MV-4-11 (cell line): ENCODE results near the gene TEX29.

Source experiments
- DNase-seq: peaks from one replicate; lab custom pipeline; 2025; lab: John Stamatoyannopoulos, UW

The TEX29 gene

GRCh38 chr13:111343186-111343805 is 22.9 kb downstream of the TEX29 start:
- DNase-seq: no peak

DNA sequence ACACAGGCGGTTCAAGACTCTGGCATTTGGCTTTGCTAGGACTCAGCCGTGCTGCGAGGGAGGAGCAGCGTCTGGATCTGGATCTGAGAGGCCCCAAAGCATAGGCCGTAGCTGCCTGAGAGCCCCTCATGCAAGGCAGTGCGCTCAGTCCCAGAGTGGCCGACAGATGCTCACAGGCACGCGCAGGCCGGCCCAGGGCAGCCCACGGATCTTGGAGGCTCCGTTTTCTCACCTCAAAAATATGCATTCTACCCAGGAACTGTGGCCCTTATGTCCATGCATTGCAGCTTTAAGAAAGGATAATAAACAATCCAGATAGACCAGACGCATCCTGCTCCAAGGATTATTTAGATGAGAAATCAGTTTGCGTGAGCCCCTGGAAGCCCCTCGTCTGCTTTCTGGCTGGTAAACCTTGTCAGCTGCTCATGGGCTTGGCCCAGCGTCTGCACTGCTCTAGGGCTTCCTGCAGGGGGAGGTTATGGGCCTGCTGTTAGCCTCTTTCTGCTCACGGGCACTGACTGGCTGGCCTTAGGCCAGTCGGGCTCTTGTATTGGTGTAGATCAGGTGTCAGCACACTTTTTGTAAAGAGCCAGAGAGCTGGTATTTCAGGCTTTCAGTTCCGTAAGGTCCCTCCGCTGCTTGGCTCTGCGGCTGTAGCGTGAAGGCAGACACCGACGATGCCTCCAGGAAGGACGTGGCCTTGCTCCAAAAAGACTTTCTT is 24.2 kb downstream of the TEX29 start:
- no peak for DNase-seq

DNA sequence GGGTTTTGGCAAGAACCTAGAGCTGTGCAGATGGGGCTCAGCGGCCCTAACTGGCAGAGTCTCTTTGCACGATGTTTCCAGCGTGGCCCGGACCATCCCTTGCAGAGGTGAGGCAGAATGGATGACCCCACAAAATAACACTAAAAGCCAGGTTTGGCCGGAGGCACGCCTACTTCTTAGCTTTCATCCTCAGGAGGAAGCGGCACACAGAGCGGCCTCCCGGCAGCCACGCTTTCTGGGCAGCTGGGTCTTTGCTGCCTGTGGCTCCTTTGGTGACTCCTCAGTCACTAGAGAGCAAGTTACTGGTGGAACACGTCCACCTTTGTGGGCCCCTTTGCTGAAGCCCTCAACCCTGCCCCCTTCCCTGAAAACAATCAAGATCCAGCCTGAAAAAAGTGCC is 25.2 kb downstream of the TEX29 start:
- DNase-seq: no peak

GRCh38 chr13:111346101-111346680 is 25.7 kb downstream of the TEX29 start:
- DNase-seq: no peak

DNA sequence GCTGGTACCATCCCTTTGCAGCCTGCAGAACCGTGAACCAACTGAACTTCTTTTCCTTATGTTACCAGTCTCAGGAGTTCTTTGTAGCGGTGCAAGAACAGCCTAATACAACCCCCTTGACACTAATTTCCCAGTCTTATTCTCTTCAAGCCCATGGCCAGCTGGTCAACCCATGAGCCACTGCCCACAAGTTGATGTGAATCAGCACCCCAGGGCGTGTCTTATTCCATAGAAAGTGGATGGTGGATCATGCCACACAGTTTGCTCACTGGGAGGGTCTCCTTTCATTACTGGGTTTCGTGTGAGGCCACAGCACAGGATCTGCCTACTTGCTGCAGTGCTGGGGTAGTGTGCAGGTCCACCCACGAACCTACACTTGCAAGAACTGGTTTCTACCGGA is 27.0 kb downstream of the TEX29 start:
- DNase-seq: no peak

DNA sequence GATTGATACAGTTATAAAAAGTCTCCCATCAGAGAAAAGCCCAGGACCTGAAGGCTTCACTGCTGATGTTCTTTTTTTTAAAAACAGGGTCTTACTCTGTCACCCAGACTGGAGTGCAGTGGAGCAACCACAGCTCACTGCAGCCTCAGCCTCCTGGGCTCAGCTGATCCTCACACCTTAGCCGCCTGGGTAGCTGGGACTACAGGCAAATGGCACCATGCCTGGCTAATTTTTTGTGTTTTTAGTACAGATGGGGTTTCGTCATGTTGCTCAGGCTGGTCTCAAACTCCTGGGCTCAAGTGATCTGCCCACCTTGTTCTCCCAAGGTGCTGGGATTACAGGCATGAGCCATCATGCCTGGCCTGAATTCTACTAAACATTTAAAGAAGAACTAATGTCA is 33.1 kb downstream of the TEX29 start:
- DNase-seq: no peak

DNA sequence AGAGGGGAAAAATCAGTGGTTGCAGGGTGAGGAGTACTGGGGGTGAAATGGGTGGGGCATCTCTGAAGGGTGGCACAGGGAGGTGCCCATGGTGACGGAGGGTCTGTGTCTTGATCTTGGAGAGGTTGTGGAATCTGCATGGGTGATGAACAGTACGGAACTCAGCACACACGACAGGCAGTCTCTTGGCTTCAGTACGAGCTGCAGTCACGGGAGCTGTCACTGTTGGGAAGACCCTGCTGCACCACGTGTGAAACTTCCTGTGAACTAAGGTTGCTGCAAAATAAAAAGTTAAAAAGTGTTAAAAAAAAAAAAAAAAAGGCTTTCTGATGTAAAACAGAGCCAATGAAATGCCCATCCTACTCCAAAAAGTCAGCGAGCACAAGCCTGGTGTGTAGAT is 34.3 kb downstream of the TEX29 start:
- no peak for DNase-seq

DNA sequence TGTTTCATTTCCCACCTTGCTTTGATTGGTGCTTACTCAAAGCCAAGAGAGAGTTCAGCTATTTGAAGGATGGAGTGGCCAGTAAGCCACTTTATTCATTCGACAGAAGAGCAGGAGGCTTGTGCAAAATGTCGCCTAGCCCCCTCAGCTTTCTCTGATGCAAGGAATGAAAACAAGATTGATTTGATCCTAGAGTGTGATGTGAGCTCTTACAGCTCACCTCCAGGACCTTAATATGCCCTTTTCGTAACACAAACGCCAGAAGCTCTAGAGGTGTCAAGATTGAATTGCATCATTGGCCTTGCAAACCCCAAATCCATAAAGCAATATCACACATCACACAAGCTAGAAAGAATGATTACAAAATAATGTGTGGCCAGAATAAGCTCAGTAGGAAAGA is 36.4 kb downstream of the TEX29 start:
- no peak for DNase-seq

DNA sequence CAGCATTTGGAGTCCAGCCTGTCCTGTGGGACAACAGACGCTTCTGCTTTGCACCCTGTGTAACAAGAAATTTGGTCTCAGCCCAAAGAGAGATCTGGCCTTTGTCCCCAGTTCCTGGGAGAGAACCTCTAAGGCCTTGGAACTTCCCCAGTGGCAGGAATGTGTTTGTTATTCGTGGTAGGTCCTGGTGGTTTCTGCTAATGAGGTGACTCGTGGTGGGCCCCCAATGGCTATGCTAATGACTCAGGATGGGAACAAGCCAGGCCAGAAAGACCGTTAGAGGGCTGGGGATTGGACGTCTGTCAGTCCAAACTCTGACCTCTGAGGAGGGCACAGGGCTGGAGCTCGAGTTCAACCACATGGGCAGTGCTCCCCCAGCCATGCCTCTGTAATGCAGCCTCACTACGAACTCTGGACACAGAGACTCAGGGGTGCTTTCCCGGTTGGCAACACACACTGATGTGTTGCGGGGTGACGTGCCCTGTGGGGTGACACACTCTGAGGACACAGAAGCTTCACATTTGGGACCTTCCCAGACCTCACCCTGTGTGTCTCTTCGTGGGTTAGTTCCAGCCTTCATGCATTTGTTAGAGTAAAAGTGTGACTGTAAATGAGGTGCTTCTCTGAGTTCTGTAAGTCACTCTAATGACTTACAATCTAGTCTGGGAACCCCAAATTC is 38.9 kb downstream of the TEX29 start:
- DNase-seq: no peak

- no peak for DNase-seq
Observed at GRCh38 chr13:111359930-111360329, 39.5 kb downstream of the TEX29 start.

DNA sequence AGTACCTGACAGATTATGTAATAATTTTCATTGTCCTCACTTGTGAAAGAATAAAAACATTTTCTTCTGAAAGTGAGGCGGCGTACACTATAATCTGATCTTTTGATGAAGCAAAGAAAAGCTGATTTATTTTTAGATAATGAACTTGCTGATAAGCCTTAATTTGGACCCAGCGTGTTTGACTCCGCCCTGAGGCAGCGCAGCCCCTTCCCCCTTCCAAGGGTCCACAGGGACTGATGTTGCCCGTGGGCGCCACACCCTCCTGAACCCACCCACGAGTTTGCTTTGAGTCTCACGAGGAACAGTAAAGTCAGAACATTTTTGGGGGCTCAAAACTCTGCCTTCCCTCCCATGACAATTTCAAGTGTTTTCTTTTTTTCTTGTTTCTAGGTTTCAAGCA is 40.0 kb downstream of the TEX29 start:
- no peak for DNase-seq

GRCh38 chr13:111361046-111361872 is 40.8 kb downstream of the TEX29 start:
- DNase-seq: no peak

DNA sequence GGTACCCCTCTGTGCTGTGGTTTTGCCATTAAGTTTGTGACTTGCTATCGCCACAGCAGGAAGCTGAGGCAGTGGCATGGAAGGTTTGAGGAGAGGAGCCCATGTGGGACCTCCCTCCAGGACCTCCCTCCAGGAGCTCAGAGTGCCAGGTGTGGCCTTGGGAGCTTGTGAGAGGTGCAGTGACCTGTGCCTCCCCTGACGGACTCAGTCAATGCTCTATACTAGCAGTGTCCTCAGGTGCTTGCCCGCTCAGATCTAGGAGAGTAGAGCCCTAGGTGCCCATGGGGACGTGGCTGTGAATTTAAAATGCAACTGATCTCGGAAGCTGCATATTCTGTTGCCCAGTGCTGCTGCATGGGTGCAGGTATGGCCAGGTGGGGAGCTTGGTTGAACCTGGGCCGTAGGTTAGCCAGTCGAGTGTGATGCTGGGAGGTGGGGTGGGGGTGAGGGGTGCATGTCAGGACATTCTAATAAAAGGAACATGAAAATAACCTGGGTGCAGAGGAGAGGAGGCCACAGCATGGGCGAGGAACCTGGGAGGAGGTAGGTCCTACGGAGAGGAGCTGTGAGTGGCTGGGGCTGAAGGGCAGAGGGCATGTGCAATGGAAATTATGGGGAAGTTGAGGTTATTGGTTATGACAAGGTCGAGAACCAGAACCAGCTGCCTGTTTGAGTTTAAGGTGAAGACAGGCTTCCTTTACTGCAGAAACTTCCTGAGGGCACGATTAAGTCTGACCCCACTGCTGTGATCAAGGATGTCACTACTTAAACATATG is 41.6 kb downstream of the TEX29 start:
- peak; percentile 14 for DNase-seq

DNA sequence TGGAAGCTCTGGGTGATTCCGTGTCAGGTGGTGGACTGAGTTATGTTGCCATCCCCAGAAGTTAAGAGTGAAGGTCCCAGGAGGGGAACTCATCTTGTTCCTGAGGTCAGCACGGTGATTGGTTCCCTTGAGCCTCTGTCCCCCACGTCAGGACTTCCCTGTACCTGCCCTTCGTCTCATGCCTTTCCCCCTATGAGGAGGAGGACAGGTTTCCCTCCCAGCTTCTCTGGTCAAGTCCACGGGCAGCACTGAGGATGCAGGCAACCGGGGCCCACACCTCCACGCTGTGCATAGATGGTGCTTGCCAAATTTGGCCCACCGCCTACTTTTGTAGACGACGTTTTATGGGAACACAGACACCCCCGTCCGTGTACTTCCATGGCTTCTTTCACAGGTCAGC is 42.7 kb downstream of the TEX29 start:
- DNase-seq: no peak

DNA sequence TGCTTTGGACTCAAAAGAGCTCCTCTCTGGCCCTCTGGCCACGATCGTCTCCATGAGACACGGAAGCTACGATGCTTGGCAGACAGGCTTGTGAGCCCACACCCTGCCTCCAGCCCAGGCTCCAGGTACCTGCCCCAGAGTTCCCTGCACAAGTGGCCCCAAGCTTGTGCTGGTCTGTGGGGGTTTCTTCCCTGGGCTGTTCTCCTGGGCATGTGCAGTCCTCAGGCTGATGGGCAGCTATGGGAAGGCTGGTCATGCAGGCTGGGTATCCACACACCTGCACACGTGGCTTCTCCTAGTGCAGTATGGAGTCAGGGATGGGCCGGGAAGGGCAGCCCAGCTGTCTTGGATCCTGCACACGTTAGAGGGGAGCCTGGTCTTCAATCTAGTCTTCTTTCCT is 43.1 kb downstream of the TEX29 start:
- no peak for DNase-seq

- no peak for DNase-seq
Observed at GRCh38 chr13:111365149-111366005, 44.9 kb downstream of the TEX29 start.

DNA sequence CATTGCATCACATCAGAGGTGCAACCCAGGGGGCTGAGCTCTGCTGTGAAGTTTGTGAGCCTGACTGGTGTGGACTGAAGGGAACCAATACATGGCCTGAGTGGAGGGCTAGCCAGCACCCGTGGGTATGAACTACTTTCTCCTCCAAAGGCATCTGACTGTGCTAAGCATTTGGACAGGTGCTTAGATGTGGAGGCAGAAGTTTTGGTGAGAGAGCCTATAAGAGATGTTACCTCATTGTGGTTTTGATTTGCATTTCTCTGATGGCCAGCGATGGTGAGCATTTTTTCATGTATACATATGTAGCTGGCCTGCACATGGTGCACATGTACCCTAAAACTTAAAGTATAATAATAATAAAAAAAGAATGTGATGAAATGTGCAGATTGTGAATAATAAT is 46.9 kb downstream of the TEX29 start:
- no peak for DNase-seq

- DNase-seq: no peak
Observed at GRCh38 chr13:111368091-111368490, 47.6 kb downstream of the TEX29 start.

DNA sequence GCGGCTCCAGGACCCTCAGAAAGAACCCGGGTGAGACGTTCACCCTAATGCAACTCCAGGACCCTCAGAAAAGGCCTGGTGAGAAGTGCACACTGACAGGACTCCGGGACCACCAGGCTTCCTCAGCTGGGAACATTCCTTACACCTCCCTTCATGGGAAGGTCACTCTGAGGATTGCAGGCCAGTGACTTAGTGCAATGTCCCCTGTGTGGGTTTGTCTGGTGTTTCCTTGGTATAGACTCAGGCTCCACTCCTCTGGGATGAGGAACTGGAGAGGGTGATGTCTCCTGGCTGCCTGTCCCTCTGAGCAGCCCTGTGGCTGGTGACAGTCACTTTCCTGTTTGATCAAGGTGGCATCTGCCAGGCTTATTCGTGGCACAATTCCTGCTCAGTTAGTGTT is 49.7 kb downstream of the TEX29 start:
- DNase-seq: no peak
